Spleen (tissue), 7 donors: Measurements from ENCODE around the gene NPHP3.

Experiments
- CTCF ChIP-seq, 11 experiments: fragments of 200-600 bp in 7 of 11; fragments of 450-650 bp in 4 of 11; sonication (generic) in 4 of 11; IDR thresholded peaks in 8 of 11; conservative IDR thresholded peaks in 3 of 11; 1 replicate in 7 of 11; 2 replicates in 4 of 11; pipeline versions ENCODE4 v1.4.0 to v1.8.0; 2016 to 2021; ENCODE audit warnings: antibody characterized with exemption in 11 of 11, inconsistent platforms in 4 of 11, mild to moderate bottlenecking in 1 of 11
- POLR2A ChIP-seq, 3 donors: fragments of 450-650 bp; IDR thresholded peaks; one replicate each; pipeline ENCODE4 v1.5.1; 2017; ENCODE audit warnings: antibody characterized with exemption in 3 of 3, mild to moderate bottlenecking in 1 of 3
- POLR2AphosphoS5 ChIP-seq, 3 donors: sonication (generic); formaldehyde crosslinking; IDR thresholded peaks; one replicate each; pipeline ENCODE4 v1.5.1; 2017; ENCODE audit warnings: antibody characterized with exemption in 3 of 3
- donor health status: DM: no; HTN: no; CAD: no; lungs with moderate emphysema.
- donor health status: DM: no; HTN: no; CAD: no.
- donor health status: DM: no; HTN: no; CAD: no.

- TF ChIP-seq POLR2AphosphoS5 (IDR thresholded peaks at IDR 0.05) = no peak
- TF ChIP-seq CTCF (IDR thresholded peaks at IDR 0.05 in 8 of 11, conservative IDR thresholded peaks at IDR 0.05 in 3 of 11) = no peak
- no peak for TF ChIP-seq POLR2A (IDR thresholded peaks at IDR 0.05)
Observed at GRCh38 chr3:132652640-132653270, 69.5 kb downstream of the NPHP3 start.
